HG03280 (cell line): ENCODE results near the gene IPPK.

Experiments used
- ATAC-seq: cut with Tn5 transposase; IDR thresholded peaks from one replicate; pipeline ENCODE4 v1.9.1; 2021; ENCODE audit warnings: mild to moderate bottlenecking, moderate library complexity; ENCODE audit not compliant: unreplicated experiment

Gene IPPK

DNA sequence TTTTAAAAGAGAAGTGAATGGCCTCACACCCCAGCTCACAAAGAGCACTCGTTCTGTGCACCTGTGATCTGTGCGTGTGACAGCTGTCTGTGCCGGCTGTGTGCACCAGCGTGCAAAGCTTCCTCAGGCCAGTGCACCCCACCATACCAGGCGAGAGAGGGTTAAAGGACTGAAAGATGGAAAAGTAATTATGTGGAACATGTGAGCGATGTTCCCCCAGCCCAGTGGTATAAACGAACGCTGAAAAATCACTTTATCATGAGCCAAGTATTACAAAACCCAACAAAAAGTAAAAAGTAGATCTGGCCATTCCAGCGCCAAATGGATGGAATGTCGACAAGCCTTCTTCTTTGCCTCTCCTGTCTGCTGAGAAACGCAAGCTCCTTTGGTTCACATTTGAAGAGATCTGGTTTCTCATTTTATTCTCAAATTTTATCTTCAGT is 53.7 kb downstream of the IPPK start:
- ATAC-seq, result no peak

DNA sequence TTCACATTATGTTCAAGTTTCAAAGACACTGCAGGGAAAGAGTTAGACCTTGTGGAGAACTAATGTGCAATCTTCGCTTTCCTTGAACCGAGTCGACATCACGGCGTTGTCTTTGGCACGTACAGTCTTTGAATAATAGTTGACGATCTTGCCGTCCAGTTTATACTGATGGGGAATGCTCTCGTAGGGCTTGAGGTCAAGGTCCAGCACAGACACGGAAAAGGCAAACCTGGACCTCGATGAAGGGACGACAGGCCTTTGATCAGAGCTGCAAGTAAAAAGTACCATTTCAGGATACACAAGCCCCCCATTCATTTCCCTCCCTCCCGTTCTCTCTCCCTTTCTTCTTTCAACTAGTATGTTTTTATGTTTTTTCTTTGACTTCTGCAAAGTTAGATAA is 54.1 kb downstream of the IPPK start:
- no peak for ATAC-seq

DNA sequence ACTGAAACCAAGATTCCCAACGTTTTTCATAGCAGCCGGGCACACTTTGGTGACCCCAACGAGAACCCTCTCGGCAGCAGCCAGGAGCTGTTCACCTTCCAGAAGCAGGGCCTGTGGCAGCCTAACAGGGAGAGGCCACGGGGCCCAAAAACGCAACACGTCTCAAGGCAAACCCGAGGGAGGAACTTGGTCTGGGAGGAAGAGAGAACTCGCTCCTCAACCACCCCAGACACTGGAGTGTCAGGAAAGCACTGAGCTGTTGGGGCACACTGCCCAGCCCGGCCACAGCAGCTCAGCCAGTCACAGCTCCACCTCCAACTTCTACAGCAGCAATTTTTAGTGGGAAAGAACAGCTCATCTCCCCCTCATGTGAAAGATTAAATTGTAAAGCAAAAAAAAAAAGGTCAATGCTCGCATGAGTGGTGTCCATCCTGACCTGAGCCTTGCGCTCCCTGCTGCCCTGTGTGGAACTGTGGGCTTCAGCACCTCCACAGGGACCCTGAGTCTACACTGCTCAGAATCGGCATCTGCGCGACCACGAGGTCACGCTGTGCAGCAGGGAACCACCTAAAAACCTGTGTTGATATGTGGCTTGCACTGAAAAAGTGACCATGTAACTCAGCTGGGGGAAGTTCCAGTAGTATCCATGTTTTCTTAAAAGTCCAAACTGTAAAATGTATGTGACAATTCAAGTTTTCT is 55.0 kb downstream of the IPPK start:
- no peak for ATAC-seq

DNA sequence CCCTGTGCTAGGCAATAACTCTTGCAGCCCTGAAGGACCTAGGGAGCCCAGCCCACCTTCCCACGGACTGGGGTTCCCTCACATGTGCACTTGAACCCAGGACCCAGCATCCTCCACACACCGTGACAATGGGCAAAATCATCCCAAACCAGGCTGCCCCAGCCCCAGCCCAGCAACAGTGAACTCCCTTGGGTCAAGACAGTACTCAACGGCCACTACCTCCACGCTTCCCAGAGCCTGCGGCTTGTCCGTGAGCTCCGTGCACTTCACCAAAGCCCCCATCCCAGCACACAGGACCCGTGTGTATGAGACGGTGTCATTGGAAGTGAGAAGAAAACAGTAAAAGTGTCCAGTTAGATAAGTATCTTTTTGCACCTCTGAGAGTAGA is 55.8 kb downstream of the IPPK start:
- ATAC-seq, result no peak

DNA sequence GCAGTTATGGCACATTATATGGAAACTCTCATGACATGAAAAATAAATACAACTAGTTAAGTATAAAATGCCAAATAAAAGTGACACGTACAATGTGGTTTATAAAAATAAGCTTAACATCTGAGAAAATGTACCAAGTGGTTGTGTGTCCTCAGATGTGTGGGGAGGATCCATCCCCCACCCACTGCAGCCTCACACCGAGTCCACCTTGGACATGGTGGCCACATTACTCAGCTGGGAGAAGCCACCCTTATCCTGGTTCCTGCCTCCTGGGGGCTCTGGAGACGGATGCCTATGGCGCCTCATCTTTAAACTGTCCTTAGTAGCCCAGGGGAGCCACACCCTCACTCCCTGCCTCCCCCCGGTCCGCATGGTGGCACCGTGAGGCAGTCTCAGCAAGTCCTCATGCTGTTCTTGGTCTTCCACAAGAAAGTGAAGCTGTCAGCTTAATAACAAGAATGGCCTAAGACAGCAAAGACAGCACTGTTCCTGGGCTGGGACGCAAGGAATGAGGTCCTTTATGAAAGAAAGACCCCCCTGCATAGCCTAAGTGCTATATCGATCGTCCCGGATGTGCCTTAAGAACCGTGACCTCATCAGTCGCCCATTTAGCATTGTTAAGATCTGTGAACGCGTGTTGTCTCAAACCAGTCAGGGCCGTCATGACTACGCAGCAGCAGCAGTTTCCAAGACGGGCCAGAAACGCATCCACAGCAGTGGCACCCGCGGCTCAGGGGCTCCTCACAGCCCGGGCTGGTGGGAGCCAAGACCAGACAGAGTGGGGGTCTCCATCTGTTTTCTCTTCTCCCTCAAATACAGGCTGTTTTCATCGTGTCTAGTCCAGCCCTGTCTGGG is 56.4 kb downstream of the IPPK start:
- no peak for ATAC-seq

DNA sequence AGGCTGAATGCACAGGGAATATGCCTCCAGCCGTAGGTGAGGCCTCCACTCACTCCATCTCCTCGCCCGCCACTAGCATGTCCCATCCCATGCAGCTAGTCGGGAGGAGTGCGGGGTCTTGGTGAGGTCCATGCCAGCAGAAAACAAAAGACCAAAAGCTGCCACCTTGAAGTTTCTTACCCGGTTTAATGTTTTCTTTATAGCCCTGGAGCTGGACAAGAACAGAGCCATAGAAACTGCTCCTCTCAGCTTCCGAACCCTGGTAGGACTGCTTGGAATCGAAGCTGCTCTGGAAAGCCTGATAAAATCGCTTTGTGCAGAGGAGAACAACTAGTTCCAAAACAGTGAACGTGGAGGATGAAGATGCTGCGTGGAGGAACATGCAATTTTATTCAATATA is 57.1 kb downstream of the IPPK start:
- ATAC-seq, result no peak

DNA sequence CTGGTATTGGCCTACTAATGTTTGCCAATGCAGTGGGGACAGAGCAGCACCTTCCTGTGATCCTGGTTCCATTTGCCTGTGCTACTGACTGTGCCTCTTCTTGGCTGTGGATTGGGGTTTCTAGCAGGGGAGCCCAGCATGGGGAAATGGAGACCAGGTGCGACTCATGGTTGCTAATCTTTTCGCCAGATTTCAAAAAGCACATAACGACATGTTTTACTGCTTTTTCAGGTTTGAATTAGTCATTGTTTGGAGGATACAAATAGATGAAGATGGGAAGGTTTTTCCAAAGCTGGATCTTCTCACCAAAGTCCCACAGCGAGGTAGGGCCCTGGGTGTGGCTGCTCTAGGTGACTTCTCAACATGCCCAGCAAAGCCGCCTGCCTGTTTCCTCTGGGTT is 57.6 kb downstream of the IPPK start:
- no peak for ATAC-seq

DNA sequence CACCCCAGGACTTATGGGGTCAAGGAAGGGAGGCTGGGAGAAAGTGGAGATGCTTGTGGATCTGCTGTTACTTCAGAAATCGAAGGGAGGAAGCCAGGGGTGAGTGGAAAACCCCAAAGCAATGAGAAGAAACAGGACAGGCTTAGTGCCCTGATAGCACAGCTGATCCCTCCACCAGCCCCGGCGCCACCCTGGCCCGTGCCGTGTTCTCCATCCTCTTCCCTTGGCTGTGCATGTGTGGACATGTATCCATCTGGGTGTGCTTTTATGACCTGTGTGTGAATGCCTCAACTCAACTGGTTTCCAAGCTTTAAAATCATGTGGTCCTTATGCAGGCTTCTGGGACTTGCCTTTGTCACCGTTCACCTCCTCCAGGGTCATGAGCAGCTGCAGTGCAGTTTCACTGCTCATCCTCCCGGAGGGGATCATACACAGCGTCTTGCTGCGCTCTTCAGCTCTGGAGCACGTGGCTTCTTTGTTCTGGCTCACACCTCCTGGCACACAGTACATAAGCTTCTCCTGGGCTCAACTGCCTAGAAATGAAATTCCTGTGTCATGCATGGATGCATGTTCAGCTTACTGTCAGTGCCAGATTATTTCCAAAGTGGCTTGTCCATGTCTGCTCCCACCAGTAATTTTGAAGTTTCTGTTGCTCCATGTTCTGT is 58.2 kb downstream of the IPPK start:
- no peak for ATAC-seq

DNA sequence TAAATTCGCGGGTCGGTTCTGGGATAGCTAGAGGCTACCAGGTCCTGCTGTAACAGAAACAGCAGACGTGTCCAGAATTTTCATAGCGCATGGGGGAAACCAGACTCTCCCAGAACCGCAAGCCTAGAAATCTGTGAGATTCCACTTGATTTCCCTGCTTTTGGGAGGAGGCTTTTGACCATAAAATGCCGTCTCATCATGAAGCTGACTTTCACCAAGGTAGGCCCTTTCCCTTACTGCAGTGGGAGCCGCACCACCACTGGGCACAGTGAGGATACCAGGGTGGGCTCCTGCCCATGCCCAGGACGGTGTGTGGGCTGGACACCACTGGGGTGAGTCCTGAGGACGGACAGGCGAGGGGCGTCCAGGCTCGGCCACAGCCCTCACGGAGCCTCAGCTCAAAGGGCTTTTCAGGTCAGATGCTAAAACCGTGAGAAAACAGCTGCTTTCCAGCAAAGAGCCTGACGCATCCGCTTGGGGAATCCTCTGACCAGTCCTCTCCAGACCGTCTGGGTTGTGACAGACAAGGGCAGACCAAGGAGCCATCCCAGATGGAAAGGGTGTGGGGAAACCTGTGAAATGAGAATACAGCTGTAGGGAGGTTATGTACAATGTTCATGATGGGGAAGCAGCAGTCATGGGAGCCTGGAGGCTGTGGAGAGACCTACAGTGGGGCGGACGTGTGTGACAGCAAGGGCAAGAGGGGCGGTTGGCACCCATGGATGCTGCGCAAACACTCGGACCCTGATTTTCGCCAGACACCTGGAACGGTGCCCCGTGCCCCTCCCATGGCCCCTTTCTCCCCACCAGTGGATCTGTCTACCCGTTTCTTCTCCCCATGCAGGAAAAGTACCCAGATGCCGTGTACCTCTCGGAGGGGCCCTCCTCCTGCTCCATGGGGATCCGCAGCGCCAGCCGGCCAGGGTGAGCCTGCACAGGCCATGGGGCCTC is 59.2 kb downstream of the IPPK start:
- ATAC-seq, result no peak

DNA sequence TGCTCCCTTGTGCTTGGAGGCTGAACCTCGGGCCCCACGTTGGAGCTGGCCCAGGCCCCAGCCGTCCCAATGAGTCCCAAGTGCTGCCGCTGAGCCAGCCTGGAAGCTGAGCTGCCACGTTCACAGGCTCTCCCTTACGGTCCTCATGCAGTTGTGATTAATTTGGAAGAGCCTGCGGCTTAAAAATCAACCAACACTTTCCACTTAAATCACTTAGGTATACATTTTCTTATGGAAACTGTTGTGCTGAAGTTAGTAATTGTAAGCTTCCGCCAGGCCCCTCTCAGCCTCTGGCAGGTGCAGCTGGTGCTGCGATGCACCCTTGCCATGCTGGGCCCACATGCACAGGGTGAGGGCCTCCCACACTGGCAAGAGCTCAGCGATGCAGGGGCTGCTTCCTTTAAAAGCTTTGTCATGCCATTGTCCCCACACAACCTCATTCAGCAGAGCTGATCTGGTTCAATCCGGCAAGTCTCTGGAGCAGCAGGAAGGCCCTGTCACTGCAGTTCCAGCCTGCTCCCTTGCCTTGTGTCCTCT is 61.0 kb downstream of the IPPK start:
- ATAC-seq, result no peak

DNA sequence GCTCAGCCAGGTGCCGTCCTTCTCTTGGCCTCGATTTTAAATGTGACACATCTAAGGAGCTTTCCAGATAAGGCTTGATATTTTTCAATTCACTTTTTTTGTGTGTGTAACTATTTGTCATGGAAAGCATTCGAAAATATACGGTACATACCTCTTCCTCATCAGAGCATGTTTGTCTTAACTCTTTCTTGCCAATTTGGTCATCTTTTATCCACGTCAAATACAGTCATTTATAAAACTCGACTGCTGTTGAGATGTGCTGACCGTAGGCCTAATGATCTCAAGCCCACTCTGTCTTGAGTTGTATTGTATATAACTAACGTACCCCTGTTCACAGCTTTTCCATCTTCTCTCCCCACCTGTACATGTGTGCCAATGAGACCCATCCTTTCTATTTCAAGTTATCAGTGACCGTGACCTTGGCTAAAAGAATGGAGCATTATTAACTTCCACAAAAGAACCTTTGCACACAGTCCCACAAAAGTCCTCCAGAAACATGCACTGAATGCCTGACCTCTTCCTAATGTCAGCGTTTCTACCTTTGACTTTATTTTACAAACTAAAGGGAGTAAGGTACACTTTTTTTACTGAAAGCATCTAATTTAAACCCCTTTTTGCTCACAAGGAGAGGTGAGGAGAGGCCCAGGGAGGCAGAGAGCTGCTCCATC is 61.6 kb downstream of the IPPK start:
- ATAC-seq, result no peak

DNA sequence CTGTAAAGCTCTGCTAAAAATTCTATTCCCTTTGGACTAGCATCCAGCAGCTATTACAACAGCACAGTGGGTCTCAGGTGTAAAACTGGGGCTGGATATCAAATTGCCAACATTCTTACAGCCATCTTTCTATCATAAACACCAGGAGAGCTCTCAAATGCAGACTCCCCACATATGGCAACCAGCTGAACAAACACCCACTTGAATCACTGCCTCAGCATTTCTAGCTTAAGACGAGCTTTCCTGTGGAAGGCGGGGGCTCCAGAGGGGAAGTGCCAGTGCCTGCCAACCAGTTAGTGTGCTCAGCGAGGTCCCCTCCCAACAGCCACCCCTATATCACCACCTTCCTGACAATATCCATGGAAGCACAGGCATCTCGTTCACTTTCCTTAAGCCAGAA is 62.2 kb downstream of the IPPK start:
- ATAC-seq, result no peak

DNA sequence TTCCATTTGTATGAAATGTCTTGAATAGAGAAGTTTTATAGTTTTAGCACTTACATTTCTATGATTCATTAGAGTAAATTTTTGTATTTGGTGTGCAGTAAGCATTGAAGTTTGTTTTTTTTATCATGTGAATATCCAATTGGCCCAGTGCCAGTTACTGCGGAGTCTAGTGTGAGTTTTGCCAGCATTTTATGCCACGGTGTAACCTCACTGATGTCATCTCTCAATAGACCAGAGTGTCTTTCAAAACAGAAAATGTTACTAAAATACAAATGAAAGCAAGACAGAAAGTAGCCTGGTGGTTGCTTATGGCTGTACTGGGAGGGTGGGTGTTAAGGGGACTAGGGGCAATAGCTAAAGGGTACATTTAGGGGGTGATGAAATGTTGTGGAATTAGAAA is 62.8 kb downstream of the IPPK start:
- no peak for ATAC-seq

DNA sequence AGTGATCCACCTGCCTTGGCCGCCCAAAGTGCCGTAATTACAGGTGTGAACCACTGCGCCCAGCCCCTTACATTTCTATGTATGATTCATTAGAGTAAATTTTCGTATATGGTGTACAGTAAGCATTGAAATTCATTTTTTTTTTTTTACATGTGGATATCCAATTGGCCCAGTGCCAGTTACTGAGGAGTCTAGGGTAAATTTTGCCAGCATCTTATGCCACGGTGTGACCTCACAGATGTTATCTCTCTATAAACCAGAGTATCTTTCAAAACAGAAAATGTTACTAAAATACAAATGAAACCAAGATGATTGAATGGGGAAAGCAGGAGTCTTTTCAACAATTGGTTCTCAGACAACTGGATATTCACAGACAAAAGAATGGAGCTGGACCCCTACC is 64.7 kb downstream of the IPPK start:
- no peak for ATAC-seq

DNA sequence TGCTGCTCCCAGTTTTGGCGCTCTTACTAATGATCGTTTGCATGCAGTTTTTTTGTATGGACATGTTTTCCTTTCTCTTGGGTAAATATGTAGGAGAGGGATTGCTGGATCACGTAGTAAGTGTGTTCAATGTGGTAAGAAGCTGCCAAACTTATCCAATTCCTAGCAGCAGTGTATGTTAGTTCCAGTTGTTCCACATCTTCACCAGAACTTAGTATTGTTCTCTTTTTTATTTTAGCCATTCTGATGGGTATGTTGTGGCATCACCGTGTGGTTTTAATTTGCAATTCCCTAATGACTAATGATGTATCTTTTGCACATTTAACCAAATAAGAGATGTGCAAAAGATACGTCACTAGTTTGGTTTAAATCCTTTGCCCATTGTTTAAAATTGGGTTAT is 65.9 kb downstream of the IPPK start:
- no peak for ATAC-seq

DNA sequence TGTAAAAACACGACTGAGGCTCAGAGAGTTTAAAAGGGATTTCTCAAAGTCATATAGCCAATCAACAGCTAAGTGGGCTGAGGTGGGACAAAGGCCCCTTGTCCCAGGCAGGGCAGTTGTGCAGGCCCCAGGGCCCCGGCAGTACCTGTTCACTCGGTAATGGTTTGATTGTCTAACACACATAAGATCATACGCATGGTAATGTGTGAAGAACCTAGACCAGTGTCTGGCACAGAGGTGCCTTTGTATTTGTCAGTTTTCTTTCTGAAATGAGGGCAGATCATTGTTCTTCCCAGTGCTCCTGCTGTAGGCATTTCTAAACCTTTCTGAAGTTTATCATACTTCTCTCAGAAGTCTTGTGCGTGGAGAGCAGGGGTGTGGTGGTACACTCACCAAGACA is 66.8 kb downstream of the IPPK start:
- ATAC-seq, result no peak

DNA sequence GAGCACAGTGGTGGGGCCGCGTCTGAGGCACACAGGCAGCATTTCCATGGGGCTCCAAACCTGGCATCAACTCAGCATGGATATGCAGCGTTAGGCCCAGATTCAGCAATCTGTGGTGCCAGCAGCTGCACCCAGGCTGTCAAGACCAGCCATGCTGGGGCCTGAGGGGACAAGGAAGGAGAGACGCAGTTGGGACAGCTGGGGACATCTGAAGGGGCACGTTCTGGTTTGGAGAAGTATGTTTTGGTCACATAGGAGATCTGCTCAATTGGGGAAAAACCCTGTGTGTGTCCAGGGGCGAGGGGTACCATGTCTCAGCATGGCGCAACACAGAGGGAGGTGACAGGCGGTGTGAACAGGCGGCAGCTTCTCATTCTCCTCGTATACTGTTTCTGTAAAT is 67.5 kb downstream of the IPPK start:
- no peak for ATAC-seq

DNA sequence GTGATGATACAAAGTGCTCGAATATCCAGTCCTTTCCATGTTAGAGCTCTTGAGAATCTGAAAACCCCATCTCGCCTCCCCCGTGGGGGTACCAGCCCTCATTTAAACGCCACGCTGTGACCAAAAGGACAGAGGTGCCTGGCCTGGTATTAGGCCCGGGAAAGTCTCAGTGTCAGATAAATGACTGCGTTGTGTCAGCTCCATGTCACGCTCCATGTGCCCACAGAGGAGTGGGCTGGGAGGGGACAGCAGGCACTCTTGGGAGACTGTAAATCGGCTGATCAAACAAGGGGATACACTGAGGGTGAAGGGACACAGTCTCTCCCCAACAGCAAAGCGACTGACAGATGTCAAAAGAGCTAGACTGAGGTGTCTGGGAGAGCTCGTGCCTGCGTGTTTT is 68.5 kb downstream of the IPPK start:
- ATAC-seq, result no peak

DNA sequence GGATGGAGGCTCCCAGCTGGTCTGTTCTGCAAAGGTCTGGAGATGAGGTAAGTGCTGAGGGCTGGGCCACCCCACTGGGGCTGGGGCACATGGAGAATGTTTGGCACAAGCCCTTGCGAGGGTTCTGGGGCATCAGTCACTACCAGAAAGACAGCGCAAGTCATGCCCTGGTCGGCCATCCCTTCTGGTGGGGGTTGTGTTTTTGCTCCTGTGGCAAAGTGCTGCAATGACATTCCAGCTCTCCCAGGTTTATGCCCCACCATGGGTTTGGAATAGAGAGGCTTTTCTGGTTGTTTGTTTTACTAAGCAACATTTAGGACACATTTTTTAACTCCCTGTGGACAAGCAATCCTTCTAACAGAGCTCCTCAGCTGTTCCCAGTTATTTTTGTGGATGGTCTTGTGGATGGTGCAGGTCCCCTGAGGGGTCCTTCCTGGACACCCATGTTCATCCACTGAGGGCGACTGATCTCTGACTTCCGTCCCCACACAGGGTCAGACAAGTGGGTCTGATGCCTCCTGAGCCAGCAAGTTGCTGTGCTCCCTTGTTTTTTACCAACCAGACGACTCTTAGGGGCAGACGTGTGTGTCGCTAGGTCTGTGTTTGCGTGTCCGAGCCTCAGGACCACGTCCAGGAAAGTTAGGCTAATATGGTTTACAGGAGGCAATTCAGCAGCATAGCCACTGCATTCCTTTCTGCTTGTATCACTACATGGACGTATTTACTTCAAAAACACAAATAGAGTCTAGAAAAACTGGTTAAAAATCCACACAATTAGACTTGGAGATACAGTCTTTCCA is 69.3 kb downstream of the IPPK start:
- ATAC-seq, result no peak
